Activated T-cell treated with anti-CD3 and anti-CD28 coated beads for 24 hours (primary cell): ENCODE measurements around the gene CENPN.

ENCODE experiments used
- DNase-seq: peaks from one replicate; pipeline ENCODE4 v3.0.0-alpha.2; 2020; ENCODE audit warnings: low read depth

CENPN gene, protein sequence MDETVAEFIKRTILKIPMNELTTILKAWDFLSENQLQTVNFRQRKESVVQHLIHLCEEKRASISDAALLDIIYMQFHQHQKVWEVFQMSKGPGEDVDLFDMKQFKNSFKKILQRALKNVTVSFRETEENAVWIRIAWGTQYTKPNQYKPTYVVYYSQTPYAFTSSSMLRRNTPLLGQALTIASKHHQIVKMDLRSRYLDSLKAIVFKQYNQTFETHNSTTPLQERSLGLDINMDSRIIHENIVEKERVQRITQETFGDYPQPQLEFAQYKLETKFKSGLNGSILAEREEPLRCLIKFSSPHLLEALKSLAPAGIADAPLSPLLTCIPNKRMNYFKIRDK

DNA sequence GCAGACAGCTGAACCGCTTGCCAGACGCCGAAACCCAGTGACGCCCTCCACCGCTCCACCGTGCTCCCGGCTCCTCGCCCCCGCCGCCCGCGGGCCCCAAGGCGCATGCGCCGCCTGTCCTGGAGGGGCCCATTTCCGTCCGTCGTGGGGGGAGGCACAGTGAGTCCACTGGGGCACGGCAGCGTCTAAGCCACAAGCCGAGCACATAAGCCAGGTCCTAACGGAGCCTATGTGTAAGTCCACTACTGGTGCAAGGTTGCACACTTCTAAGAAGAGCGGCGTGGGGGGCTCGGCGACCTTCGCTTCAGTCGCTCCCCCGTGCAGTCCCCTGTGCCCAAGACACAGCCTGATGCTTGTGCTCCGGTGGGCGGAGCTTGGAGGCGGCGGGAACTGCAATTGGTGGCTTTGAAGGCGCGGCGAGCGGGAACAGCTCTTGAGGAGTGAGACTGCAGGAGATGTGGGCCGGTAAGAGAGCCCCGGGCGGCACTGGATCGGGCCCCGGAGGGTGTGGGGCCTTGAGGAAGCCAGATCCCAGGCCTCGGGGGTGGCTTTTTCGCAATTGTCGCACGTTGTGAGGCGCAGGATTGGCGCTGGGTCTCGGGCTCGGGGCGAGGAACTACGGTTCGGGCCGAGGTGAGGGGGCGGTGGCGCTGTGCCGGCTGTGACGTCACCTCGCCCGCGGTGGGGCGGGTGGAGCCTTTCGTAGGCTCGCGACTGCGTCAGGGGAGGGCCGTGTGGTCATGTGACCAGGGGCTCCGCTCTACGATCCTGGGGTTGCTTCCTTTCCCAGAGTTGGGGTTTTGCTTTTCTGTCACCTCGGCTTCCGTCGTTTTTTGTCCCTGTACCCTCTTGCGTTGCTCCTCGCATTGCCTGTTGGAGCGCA is at the start of gene CENPN, which contains the start of gene CMC2:
CENPN (plus strand) TSS at position 402 of the 883 bp plus-strand sequence. CDS start 4,726 bp downstream, outside the sequence.
CMC2 (minus strand) TSS at position 73 of the 883 bp plus-strand sequence. CDS start 9,491 bp downstream, outside the sequence.
- DNase-seq: peak; percentile 92

DNA sequence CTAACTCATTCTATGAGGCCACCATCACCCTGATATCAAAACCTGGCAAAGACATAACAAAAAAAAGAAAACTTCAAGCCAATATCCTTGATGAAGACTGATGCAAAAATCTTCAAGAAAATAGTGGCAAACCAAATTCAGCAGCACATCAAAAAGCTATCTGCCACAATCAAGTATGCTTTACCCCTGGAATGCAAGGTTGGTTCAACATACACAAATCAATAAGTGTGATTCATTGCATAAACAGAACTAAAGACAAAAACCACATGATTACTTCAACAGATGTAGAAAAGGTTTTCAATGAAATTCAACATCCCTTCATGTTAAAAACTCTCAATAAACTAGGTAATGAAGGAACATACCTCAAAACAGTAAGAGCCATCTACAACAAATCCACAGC is 48.7 kb upstream of the CENPN start:
- DNase-seq: no peak

DNA sequence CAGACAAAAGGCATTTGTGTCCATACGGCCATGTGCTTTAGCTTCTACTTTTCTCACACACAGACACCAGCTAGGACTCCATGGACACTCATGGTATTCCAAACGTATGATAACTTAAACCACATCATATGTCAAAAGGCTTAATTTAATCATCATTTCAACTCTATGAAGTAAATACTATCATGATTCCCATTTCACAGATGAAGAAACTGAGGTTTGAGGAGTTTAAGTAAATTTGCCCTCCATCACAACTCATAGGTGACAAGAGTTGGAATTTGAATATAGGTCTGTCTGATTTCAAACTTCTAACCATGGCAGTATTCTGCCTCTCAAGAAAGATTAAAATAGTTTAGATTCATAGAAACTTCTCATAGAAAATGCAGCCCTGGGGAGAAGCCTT is 44.1 kb upstream of the CENPN start:
- no peak for DNase-seq

DNA sequence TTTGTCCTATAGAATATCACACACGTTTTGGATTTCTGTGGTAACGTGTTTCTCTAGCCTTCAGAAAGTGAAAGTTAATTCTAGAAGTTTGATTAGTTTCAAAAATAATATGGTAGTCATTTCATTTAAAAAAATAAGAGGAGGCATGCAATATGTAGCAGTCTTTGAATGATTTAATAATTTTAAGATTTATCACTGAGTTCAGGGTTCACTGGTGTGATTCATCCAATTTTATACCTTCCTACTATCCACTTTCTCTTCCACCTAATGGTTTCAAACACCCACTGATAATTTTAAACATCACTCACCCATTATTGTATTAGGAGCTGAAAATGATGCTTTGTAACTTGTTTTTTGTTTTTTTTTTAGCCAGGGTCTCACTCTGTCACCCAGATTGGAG is 42.7 kb upstream of the CENPN start:
- no peak for DNase-seq

DNA sequence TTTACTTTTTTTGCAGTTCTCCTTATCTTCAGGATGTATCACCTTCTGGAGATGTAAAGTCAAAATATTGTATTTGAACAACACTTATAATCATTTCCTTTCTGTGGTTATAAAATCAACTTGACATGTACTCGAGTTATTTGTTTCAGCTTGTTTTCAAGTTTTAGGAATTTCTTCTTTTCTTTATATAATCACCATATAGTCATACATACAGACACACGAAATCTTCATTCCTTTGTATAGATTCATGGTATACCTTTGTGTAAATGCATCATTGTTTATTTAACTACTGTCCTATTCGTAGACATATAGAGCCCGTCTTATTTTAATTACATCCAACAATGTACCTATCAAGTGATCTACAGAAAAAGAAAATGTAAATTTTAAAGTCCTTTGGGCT is 40.4 kb upstream of the CENPN start:
- DNase-seq: no peak

DNA sequence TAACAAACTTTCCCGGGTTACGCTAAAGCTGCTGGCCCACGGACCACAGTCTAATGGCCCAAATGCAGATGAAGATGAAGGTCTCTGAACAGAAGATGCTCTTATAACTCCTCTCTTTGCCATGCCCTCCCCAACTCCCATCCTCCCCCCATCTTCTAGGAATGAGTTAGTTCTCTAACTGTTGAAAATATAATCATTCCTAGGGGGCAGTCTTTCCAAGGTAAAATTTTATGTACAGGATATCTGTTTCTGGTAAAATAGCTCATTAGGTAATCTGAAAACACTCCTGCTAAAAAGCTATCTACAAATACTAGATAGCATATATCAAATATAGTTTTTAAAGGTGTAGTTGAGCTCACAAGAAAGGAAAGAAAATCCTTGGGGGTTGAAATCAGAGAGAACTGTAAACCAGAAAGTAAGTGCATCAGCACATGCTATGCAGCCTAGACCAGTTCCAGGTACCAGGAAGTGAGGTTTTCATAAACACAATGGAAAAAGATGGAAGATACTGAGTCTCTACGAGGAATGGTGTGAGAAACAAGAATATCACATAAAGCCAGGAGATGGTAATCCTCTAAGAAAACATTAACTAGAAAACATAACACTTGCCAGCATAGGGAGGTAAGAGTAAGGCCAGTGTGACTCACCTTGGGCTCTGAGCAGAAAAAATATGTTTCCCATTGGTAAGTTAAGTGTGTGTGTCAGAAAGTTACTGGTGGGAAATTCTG is 38.5 kb upstream of the CENPN start:
- no peak for DNase-seq

DNA sequence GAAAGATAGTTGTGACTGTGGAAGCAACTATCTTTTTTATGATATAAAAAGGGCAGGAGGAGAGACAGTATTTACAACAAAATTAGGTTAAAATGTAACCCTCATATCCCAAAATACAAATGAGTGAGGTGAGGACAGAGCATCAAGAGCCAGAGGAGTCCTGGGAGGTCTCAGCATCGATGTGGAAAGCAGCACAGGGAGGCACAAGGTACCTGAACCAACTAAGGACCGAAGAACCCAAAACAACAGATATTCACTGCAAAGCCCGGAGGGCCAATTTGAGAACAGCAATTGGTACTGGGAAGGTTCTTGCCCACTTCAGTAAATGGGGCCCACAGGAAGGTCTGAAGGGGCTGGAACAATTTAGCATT is 37.9 kb upstream of the CENPN start:
- no peak for DNase-seq

DNA sequence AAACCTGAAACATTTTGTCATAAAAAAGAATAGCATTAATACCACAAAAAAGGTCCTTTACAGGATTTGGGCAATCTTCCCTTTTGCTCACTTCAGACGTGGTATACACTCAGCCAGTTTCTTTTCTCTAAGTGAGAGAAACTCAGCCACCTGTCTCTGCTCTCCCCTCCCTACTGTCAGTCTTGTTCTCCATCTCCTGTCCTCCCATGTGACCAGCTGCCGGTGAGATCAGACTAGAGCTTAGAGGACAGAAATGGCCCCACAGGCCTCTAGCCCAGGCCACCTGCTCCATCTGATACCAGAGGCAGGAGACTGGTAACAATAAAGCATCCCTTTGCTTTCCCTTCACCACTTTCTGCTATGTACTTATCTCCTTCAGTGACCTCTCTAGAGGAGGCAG is 35.2 kb upstream of the CENPN start:
- no peak for DNase-seq

DNA sequence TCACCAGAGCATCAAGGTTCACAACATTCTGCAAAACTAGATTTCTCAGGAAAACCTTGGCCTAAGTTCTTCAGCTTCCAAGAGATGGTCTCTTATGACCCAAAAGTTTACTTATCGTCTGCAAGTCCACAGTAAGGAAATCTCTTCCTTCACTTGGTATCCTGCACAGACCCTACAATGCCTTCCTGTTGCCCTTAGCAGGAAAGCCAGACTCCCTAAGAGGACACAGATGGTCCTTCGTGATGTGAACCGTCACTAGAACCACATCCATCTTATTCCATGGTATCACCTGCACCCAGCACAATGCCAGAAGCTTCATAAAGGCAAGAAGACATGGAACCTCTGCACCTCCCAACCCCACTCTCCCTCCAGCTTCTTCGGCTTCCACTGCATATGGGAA is 34.4 kb upstream of the CENPN start:
- DNase-seq: no peak

DNA sequence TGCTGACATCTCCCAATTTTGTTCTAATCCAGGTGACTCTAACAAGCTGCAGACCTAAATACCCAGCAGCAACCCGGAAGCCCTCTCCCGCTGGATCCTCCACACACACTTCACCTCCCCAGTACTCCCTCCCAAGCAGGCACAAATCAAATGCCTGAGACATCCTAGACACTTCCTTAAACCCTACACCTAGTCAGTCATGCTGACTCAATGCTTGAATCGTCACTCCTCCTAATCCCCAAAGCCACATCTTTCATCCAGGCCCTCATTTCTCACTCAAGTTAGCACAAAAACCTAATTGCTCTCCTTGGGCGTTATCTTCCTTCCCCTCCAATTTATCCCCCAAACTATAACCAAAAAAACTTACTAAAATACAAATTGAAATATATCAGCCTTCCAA is 33.0 kb upstream of the CENPN start:
- DNase-seq: no peak

DNA sequence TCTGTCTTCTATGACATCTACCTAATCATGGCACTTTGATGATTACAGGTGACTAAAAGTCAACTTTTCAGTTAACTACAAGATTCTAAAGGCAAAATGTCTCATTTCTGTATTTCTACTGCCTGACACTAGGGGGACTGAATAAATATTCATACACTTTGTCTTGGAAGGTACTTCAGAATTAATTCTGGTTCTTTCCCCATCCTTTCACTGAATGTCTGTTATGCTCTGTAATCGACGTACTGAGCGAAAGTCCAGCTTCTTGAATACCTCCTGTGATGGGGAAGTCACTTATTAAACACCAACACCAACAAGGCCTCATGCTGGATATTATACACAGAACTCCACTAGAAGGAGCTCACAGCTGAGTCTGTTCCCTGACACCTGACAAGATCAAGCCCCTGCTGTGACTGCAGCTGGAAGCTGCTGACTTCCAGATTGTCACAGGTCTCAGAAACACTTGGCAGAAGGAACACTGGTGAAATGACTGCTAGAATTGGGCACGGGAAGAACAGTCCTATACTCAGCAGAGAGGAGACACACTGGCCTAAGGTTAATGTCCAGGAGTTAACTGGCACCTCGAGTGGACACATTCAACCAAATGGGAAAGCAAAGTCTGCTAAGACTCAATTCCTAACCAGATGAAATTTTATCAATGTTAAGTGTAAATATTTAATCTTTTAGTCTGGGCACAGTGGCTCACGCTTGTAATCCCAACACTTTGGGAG is 32.2 kb upstream of the CENPN start:
- no peak for DNase-seq

DNA sequence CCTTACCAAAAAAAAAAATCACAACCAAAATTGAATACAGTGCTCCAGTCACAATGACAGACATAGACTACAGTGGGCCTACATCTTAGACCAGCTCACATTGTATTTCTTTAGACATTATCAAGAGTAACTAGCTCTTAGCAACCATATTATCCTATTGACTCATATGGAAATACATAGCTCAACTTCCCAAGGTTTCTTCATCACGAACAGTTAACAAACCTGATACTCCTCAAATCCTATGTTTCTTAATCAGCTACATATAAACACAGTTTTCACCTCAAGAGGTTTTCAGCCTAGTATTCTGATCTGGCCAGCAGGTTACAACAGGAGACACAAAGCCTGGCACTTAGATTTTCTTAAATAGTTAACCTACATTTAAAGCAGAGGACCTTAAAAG is 30.1 kb upstream of the CENPN start:
- DNase-seq: no peak

DNA sequence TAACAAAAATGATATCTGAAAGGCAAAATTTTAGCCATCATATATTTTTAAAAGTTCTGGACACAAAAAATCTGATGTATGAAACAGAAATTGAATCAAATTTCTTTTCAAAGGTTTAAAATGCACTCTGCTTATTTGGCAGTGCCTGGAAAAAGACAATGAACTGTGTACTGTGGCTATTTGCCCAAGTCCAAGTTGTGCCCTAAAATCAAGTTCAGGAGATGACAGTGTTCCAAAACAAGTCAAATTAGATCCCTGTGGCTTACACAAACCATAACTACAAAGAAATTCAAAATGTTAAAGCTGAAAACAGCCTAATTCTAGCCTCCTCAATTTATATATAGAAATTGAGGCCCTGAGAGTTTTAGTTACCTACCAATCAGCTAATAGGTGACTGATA is 25.9 kb upstream of the CENPN start:
- DNase-seq: no peak

DNA sequence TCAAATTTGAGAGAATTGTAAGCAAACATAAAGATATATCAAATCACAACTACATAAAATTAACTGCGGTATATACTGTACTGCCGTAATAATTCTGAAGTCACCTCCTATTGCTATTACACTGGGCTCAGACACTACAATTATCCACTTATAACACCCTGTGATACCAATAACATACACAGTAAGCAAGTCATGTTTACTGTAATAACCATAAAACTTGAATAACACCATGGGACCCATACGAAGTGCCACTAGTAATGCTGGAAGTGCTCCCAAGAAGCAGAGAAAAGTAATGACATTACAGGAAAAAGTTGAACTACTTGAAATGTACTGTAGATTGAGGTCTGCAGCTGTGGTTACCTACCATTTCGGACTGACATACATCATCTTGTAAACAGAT is 24.4 kb upstream of the CENPN start:
- no peak for DNase-seq

DNA sequence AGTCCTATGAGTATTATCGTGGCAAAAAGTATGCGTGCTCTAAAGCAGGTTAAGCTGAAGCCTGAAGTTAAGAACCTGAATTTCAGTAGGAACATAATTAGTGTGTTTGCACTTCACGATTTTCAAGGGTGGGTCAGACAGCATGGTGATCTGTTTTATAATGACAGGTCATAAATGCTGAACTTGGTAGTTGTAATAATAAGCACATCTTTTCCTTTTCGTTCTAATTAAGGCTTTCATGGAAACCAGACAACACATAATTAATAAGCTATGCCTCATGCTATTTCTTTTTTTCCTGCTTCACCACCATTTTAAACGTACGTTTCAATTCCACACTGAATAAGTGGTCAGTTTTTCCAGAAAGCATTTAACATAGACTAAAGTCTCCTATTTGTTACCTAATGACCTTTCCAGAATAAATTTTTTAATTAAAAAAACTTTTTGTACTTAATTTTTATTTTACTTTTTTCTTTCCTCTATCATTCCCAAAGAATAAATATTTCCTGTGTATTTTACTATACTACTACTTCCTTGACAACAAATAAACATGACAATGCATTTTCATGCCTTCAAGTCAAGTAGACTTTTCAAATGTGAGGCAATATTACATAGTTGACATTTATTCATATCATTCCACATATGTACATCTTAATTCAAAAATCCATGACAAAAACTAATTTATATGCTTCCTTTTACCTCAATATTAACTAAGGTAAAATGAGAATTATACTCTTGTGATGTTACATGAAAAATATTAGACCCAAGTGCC is 22.7 kb upstream of the CENPN start:
- DNase-seq: no peak

DNA sequence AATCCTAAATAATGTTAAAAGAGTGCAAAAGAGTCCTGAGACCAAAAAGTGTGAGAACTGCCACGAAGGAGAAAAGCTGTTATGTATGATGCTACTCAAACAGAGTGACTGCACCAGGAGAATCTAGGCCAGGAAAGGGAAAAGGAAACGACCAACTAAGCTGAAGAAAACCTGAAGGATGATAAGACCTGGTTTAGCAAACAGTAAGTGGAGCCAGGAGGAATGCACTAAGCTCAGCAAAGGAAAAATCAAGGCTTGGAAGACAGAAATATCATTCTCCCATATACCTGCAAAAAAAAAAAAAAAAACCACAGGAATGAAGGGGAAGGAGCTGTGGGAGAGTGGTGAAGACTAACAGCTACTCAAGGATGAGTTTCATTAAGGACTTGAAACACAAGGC is 21.4 kb upstream of the CENPN start:
- no peak for DNase-seq

DNA sequence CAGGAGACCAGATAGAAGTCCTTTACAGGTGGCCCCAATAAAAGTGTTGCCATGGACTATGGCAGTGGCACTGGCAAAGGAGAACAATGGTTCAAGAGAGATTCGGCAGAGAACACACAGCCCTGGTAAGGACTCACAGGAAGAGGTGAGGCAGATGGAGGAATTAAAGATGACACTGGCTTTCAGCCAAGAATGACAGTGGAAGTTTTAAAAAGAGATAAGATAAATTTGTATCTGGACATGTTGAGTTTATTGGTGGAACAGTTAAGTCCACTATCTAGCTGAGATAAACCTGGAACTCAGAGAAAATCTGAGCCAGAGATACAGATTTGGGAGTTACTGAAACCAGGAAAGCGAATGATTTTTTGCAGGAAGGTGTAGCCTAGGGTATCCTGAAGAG is 20.5 kb upstream of the CENPN start:
- DNase-seq: no peak

DNA sequence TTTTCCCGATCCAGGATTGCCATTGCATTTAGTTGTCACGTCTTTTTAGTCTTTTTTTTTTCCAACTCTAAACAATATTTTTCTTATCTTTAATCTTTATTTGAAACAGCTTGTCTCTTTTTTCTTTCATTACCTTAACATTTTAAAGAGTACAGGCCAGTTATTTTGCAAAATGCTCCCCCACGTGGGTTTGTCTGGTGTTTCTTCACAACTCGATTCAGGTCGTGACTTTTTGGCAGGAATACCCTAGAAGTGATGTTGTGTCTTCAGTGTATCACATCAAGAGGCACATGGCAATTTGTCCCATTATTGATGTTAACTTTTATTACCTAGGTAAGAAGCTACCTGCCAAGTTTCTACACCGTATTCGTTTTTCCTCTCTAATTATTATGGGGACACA is 18.3 kb upstream of the CENPN start:
- no peak for DNase-seq

DNA sequence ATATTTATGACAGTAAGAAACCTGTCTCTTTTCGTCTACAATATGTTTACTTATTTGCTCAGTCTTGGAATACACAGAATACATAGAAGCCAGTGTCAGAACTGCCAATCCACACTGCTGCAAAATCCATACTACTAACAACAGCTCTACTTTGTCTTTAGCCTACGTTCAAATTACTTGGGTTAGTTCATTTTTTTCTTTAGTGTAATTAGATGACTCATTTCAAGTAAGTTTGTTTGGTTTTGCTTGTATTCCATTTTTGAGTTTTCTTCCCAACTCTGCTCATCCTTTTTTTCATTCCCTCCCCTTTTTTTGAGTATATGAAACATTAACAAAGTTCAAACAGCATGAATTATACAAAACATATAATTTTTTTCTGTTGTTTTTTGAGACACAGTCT is 17.2 kb upstream of the CENPN start:
- no peak for DNase-seq

DNA sequence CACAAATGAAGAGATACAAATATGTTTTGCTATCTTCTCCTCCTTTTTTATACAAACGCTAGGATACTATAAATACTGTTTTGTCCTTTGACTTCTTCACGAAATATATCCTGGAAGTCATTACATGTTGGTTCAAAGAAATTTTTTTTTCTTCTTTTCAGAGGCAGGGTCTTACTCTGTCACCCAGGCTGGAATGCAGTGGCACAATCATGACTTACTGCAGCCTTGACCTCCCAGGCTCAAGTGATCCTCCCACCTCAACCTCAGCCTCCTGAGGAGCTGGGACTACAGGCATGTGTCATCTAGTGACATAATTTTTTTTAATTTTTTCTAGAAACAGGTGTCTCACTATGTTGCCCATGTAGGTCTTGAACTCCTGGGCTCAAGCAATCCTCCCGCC is 16.4 kb upstream of the CENPN start:
- DNase-seq: no peak

DNA sequence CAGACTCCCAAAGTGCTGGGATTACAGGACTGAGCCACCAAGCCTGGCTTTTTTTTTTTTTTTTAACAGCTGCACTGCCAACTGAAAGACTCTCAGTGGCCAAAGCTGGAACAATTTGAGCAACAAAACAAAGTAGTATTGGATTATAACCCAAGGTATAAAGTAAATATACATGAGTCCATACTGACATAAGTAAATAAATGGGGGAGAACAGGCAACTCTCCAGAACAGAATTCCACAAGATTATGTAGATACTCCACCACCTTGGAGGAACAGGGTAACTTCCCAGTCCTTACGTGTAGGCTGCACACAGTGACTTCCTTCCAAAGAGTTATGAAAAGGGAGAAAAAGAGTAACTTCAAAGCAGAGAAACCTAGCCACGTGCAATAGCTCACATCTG is 16.0 kb upstream of the CENPN start:
- no peak for DNase-seq
